ENCODE results near the gene MGRN1.

DNA sequence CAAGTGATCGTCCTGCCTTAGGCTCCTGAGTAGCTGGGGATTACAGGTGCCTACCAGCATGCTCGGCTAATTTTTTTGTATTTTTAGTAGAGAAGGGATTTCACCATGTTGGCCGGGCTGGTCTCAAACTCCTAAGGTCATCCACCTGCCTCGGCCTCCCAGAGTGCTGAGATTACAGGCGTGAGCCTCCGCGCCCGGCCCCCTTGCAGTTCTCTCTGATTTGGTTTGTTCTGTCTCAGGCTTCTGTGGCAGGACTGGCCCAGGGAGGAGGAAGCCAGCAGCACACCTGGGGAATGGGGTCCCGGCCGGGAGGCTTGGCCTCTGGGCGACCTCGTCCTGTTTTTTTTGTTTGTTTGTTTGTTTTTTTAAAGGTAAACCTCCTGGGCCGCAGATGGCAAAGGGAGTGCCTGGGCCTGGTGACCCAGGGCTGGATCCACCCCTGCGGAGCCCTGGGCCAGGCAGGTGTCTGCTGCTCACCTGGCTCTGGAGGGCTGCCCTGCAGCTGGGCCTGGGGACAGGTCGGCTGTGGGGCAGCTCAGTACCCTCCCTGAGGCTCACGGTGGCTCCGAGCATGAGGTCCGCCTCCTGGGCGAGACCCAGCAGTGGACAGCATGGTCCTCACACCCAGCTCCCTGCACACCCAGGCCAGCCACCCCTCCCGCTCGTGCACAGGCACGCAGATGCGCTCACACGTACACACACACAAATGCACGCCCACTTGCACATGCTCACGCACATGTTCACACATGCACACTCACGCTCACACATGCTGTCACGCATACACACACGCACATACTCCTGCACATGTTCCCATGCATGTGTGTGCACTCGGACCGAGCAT lies 65.5 kb downstream of the MGRN1 start:
- TF ChIP-seq CTCF (IDR thresholded peaks at IDR 0.05; ENCODE audit: extremely low read depth in 1 of 2, insufficient read depth in 1 of 2, low read depth in 1 of 2, low read length in 2 of 2) (no peak), EZH2 (IDR thresholded peaks at IDR 0.05; ENCODE audit: borderline replicate concordance, low read depth, low read length, severe bottlenecking) (no peak), POLR2A (IDR thresholded peaks at IDR 0.05; ENCODE audit: low read depth, low read length) (no peak), POLR2AphosphoS5 (IDR thresholded peaks at IDR 0.05; ENCODE audit: insufficient read depth, low read depth, low read length) (no peak), MYC (IDR thresholded peaks at IDR 0.05; ENCODE audit: low read depth, low read length) (no peak), JUN (IDR thresholded peaks at IDR 0.05; ENCODE audit: borderline replicate concordance, insufficient read depth, insufficient read length, low read depth) (no peak)
- TF ChIP-seq, protein P1, sequence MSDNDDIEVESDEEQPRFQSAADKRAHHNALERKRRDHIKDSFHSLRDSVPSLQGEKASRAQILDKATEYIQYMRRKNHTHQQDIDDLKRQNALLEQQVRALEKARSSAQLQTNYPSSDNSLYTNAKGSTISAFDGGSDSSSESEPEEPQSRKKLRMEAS (IDR thresholded peaks at IDR 0.05; ENCODE audit: insufficient read depth, insufficient read length) = no peak

All from endothelial cell of umbilical vein (primary cell).